Measurements from ENCODE around the gene KCND3.

Gene KCND3

GRCh38 chr1:111733183-111733991 lies 256.1 kb downstream of the KCND3 start:
- no peaks in the 10 kb centered on the region for H3K36me3 Mint-ChIP-seq (ENCODE audit: low read depth)
- H3K4me1 Mint-ChIP-seq (ENCODE audit: low read depth): peaks cover 7% of the 10 kb centered on the region
- no peak overlapping the region for H3K27ac Mint-ChIP-seq

DNA sequence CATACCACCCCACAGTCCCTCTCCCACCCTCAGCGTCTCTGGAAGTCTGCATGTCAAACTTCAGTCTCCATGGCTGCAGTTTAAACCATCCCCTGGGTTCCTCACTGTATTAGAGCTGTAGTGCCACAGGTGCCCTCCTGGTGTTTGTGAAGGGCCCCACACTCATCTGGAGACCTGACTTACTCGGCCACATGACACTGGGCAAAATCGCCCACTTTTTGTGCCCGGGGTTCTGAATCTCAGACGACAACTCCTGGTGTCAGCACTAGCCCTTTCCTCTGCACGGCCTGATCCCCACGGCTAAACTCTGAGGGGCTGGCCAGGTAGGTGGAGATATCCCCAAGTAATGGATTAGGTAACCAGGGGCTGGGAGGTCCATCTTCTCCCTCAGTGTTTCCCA lies 256.8 kb downstream of the KCND3 start:
- Mint-ChIP-seq H3K27ac (no peak overlapping the region), H3K27me3 (ENCODE audit: low read depth) (peaks cover 12% of the 10 kb centered on the region), H3K4me3 (no peak overlapping the region), H3K4me1 (ENCODE audit: low read depth) (peaks cover 4% of the 10 kb centered on the region), H3K36me3 (ENCODE audit: low read depth) (no peaks in the 10 kb centered on the region), H3K9me3 (no peaks in the 10 kb centered on the region)

More at GRCh38 chr1:111733183-111733991, 256.1 kb downstream of the KCND3 start:
- no peak overlapping the region for H3K4me3 Mint-ChIP-seq
- H3K9me3 Mint-ChIP-seq: no peaks in the 10 kb centered on the region
- H3K27me3 Mint-ChIP-seq (ENCODE audit: low read depth): peaks cover 17% of the 10 kb centered on the region

GRCh38 chr1:111731956-111732355 lies 257.5 kb downstream of the KCND3 start:
- Mint-ChIP-seq H3K27me3 (ENCODE audit: low read depth) (peaks cover 5% of the 10 kb centered on the region), H3K4me3 (no peak overlapping the region), H3K36me3 (ENCODE audit: low read depth) (no peaks in the 10 kb centered on the region), H3K9me3 (no peaks in the 10 kb centered on the region), H3K4me1 (ENCODE audit: low read depth) (no peaks in the 10 kb centered on the region), H3K27ac (no peak overlapping the region)

DNA sequence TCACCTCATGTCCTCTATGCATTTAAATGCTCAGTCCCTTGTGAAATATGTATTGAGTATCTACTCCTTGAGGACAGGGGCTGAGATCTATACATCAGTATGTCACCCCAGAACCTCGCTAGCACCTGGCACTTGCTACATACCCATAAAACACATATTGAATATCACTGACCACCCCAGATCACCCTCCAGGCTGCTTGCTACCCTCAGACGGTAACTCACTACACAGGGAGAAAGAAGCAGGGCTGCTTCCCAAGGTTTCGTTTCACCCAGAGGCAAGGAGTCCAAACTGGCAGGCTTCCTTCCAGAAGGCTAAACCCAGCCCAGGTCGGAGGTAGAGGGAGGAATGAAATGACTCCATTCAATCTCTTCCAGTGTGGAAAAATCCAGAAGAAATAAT lies 258.8 kb downstream of the KCND3 start:
- no peaks in the 10 kb centered on the region for H3K27me3 Mint-ChIP-seq (ENCODE audit: low read depth)
- H3K4me3 Mint-ChIP-seq: no peak overlapping the region
- no peaks in the 10 kb centered on the region for H3K36me3 Mint-ChIP-seq (ENCODE audit: low read depth)
- H3K4me1 Mint-ChIP-seq (ENCODE audit: low read depth): no peaks in the 10 kb centered on the region
- H3K9me3 Mint-ChIP-seq: no peaks in the 10 kb centered on the region
- no peak overlapping the region for H3K27ac Mint-ChIP-seq

GRCh38 chr1:111729946-111730681 lies 259.4 kb downstream of the KCND3 start:
- H3K4me1 Mint-ChIP-seq (ENCODE audit: low read depth): no peaks in the 10 kb centered on the region
- H3K36me3 Mint-ChIP-seq (ENCODE audit: low read depth): no peaks in the 10 kb centered on the region
- no peak overlapping the region for H3K4me3 Mint-ChIP-seq
- no peak overlapping the region for H3K27ac Mint-ChIP-seq
- no peaks in the 10 kb centered on the region for H3K27me3 Mint-ChIP-seq (ENCODE audit: low read depth)
- no peaks in the 10 kb centered on the region for H3K9me3 Mint-ChIP-seq

GRCh38 chr1:111729271-111729921 lies 260.1 kb downstream of the KCND3 start:
- Mint-ChIP-seq H3K4me3 (no peak overlapping the region), H3K9me3 (no peaks in the 10 kb centered on the region), H3K4me1 (ENCODE audit: low read depth) (no peaks in the 10 kb centered on the region), H3K36me3 (ENCODE audit: low read depth) (no peaks in the 10 kb centered on the region), H3K27me3 (ENCODE audit: low read depth) (no peaks in the 10 kb centered on the region), H3K27ac (no peak overlapping the region)

DNA sequence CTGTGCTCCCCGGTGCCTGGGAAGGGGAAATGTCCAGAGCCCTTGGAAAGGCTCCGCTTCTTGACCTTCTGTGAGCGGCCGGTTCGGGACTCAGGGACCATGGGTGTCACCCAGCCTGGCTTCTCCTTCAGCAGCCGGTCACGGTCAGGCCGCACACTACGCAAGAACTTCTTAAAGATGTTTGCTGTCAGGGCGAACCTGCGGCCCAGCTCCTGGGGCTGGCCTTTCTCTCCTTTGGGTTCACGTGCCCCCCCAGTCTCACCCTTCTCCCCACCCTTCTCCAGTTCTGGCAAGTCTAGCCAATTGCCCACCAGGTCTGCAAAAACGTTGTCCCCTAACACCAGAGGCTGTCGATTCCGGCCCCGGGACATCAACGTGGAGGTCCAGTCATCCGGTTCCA lies 262.4 kb downstream of the KCND3 start:
- peaks cover 6% of the 10 kb centered on the region for H3K4me1 Mint-ChIP-seq (ENCODE audit: low read depth)
- H3K9me3 Mint-ChIP-seq: no peaks in the 10 kb centered on the region
- H3K27me3 Mint-ChIP-seq (ENCODE audit: low read depth): no peaks in the 10 kb centered on the region
- H3K4me3 Mint-ChIP-seq: no peak overlapping the region
- H3K27ac Mint-ChIP-seq: no peak overlapping the region
- no peaks in the 10 kb centered on the region for H3K36me3 Mint-ChIP-seq (ENCODE audit: low read depth)

- no peak overlapping the region for H3K4me3 Mint-ChIP-seq
- peaks cover 13% of the 10 kb centered on the region for H3K4me1 Mint-ChIP-seq (ENCODE audit: low read depth)
- no peaks in the 10 kb centered on the region for H3K9me3 Mint-ChIP-seq
- no peak overlapping the region for H3K27ac Mint-ChIP-seq
- H3K36me3 Mint-ChIP-seq (ENCODE audit: low read depth): peaks cover 2% of the 10 kb centered on the region
- H3K27me3 Mint-ChIP-seq (ENCODE audit: low read depth): no peaks in the 10 kb centered on the region
Observed at GRCh38 chr1:111725192-111725591, 264.3 kb downstream of the KCND3 start.

DNA sequence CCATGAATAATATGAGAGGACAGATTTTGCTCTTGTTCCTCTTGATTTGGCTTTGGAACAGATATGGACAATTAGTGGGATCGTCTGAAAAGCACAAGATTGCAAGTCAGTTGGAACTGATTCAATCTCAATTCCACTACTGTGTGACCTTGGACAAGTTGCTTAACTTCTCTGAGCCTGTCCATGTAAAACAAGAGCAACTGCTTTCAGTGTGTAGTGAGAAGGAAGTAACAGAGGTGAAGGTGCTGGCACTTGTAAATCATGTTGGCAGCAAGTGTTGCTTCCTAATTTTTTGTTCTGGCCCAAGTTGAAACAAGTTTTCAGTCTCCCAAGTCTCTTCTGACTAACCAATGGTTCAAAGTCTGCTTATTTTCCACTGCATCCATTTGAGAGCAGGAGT lies 265.6 kb downstream of the KCND3 start:
- H3K9me3 Mint-ChIP-seq: no peaks in the 10 kb centered on the region
- peaks cover 15% of the 10 kb centered on the region for H3K4me1 Mint-ChIP-seq (ENCODE audit: low read depth)
- peaks cover 5% of the 10 kb centered on the region for H3K36me3 Mint-ChIP-seq (ENCODE audit: low read depth)
- H3K27ac Mint-ChIP-seq: no peak overlapping the region
- H3K4me3 Mint-ChIP-seq: no peak overlapping the region
- no peaks in the 10 kb centered on the region for H3K27me3 Mint-ChIP-seq (ENCODE audit: low read depth)

GRCh38 chr1:111723091-111723806 lies 266.2 kb downstream of the KCND3 start:
- H3K27me3 Mint-ChIP-seq (ENCODE audit: low read depth): no peaks in the 10 kb centered on the region
- no peak overlapping the region for H3K27ac Mint-ChIP-seq
- no peaks in the 10 kb centered on the region for H3K9me3 Mint-ChIP-seq

GRCh38 chr1:111720977-111721786 lies 268.3 kb downstream of the KCND3 start:
- Mint-ChIP-seq H3K4me1 (ENCODE audit: low read depth) (peaks cover 15% of the 10 kb centered on the region), H3K9me3 (no peaks in the 10 kb centered on the region), H3K36me3 (ENCODE audit: low read depth) (peaks cover 13% of the 10 kb centered on the region), H3K27me3 (ENCODE audit: low read depth) (no peaks in the 10 kb centered on the region), H3K27ac (peak overlapping the region; percentile 62), H3K4me3 (no peak overlapping the region)

More at GRCh38 chr1:111723091-111723806, 266.2 kb downstream of the KCND3 start:
- Mint-ChIP-seq H3K4me1 (ENCODE audit: low read depth) (peaks cover 15% of the 10 kb centered on the region), H3K36me3 (ENCODE audit: low read depth) (peaks cover 5% of the 10 kb centered on the region), H3K4me3 (no peak overlapping the region)
